ENCODE measurements around the gene INPP5A.
A peak's percentile ranks its signal among the peaks of the same experiment; 100 is the strongest.

INPP5A gene

DNA sequence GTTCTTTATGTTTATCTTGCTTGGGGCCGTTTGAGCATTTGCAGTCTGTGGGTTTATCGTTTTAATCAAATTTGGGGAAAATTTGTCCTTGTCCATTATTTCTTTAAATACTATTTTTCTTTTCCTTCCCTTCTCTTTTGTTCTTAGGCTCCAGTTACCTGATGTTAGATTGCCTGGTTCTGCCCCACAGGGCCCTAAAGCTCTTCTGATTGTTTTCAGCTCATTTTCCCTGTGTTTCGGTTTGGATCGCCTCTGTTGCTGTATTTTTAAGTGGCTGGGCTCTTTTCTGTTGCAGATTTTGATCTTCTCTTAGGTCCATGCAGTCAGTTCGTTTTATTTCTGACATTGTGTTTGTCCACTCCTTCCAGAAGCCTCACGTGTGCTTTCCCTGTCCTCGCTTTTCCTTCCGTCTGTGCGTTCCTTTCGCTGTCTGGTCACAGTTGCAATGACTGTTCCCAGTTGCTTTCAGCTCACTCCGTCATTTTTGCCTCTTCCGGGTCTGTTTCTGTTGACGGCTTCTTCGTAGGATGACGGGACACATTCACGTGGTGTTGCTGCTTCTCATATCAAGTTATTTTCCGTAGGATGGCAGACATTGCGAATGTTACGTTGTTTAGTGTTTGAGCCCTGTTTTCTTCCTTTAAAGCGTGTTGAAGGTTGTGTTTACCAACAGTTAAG lies 111.4 kb downstream of the INPP5A start:
- FAIRE-seq = no peak
- DNase-seq (ENCODE audit: extremely low spot score, insufficient read length, low read depth) = no peak

DNA sequence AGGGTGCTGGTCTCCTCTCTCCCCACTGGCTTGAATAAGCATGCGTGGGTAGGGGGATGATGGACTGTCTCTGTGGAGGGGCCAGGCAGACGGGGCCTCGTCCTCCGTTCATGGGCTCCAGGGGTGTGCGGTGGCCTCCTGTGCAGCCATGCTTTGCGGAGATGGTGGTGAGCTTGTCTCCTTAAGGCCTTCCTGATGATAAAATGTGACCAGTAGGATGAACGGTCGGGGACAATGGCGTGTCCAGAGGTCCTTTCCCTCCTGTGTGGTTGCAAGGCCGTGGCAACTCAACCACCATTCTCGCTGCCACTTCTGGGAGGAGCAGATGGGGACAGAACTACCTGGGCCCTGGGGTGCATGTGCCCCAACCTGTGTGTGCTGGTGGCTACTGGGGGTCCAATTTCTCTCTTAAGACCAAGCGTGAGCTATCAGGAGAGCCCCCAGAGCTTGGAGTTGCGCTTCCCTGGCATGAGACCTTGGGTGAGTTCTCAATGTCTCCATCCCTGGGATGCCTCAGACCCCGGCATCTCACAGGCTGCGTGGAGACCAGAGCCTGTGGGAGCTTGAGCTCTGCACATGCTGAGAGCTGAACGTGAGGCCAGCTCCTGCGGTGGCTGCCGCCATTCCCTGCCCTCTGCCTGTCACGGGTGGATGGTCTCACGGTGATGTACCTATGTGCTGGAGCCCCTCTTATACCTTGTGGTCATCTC lies 112.2 kb downstream of the INPP5A start:
- FAIRE-seq (no peak), DNase-seq (ENCODE audit: extremely low spot score, insufficient read length, low read depth) (no peak)

DNA sequence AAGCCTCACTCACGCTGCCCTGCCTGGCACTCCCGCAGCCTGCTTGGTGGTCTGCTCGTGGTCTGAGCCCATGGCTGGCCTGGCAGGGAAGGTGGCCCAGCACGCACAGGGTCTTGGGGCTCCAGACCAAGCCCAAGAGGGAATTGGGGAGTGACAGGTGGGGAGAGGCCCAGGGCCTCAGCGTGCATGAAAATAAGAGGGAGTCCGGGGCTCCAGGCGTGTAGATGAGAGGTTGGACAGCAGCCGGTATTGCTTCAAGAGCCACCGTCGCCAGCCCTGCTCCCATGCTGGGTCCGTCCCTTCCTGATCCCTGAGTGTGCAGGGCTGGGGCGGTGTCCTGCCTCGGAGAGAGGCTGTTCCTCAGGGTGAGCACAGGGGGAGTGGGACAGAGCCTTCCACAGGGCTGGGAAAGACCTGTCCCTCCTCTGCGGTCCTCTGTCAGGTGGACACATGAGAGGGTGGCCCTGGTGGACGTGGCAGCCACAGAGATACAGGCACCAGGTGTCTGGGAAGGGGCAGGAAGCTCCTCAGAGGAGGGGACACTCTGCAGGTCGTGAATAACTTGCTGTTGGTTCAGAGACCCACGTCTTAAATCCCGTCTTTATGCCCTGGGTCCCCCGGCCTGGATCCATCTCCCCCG lies 113.1 kb downstream of the INPP5A start:
- FAIRE-seq (no peak), DNase-seq (ENCODE audit: extremely low spot score, insufficient read length, low read depth) (no peak)

DNA sequence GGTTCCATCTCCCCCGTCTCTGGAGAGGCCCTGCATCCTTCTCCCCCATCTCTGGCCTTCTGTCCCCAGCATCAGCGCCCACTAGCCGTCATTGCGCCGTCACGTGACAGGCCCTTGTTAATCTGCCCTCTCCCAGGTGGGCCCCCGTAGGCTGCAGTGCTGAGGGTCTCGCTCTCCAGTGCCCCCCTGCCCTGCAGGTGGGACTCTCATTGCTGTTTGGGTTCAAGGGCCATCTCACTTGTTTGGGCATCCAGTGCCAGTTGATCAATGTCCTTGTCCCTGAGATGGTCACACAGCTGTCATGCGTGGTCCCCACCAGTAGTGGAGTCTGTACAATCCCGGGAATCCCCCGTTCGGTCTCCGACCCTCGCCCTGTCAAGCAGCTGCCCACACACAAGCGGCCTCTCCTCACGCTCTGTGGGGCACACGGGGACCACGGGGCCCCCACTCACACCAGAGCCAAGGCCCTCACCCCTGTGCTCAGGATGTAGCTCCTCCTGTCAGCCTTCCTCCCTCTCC lies 114.0 kb downstream of the INPP5A start:
- FAIRE-seq = no peak

DNA sequence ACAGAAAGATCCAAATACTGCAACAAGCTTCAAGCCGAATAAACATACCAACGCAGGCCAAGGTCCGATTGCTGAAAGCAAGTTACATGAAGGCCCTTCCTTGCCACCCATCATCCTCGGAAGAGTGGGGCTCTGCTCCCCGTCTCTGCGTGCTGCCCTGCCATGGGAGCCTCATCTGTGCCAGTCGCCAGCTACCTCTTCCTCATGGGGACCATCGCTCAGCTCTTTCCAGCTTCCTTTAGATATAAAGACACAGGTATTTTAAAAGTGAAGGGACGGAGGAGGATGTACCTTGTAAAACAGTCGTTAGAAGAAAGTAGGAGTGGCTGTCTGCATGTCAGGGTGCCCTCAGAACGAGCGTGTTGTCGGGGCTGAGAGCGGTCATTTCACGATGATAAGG lies 114.9 kb downstream of the INPP5A start:
- FAIRE-seq = no peak

More for the DNA sequence above, 114.0 kb downstream of the INPP5A start:
- no peak for DNase-seq (ENCODE audit: extremely low spot score, insufficient read length, low read depth)

DNA sequence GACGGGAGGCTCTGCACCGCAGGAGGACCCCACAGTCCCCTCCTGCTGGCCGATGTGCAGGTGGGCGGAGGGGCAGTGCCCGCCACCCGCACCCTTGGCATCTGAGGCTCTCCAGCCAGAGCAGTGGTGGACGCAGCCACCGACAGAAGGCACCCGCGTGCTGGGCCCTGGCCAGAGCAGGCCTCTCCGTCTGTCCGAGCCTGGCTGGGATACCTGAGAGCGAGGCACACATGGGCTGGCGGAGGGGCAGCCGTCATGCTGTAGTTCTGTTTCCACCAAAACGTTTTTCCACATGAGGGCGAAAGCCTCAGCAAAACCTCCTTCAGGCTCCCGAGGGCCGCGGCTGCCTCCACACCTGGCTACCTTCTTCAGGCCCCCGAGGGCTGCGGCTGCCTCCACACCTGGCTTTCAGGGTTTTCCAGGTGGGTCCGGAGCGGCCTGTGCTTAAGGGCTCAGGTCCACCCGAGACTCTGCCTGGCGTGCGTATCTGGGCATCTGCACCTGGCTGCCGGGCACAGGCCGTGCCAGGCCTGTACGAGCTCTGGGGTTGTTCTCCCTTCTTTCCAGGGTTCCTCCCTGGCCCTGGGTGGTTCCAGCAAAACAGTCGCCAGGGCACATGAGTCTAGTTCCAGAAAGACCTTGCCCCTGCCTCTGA lies 115.5 kb downstream of the INPP5A start:
- DNase-seq (ENCODE audit: extremely low spot score, insufficient read length, low read depth) (no peak), FAIRE-seq (no peak)

More for the DNA sequence above, 114.9 kb downstream of the INPP5A start:
- no peak for DNase-seq (ENCODE audit: extremely low spot score, insufficient read length, low read depth)

DNA sequence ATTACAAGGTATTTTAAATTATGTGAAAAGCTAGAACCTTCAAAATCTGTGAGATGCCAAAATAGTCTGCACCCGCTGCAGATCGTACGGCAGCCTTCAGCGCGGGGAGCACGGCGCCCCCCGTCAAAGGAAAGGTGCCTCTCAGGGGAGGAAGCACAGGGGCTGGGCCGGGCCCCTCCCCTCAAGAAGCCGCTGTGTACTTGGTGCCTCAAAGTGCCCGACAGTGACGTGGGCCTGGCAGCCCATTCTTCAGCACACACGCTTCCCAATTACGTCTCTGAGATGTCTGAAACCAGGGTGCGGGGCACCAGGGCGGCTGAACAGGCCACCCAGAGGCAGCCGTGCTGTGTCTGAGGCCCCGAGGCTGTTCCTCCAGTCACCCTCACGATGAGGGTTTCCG lies 116.1 kb downstream of the INPP5A start:
- DNase-seq (ENCODE audit: extremely low spot score, insufficient read length, low read depth) (no peak), FAIRE-seq (no peak)

DNA sequence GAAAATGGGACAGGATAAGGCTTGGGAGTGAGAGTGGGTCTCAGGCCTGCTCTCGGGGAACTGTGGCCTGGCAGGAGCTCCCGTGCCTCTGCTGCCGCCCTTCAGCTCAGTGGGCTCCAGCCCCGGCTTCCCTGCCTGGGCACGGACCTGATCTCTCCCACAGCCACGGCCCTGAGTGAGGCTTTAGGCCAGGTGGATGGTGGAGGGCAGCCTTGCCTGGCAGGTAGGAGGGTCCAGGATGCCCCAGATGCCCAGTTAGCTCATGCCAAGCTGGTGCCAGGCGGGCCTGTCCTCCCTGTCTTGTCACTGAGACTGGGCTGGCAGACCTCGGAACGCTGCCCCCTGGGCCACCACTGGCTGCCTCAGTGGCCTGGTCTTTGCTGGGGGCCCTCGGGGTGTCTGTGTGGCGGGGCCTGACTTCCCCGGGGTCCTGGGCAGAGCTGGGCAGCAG lies 116.6 kb downstream of the INPP5A start:
- DNase-seq (ENCODE audit: extremely low spot score, insufficient read length, low read depth) = no peak
- no peak for FAIRE-seq

DNA sequence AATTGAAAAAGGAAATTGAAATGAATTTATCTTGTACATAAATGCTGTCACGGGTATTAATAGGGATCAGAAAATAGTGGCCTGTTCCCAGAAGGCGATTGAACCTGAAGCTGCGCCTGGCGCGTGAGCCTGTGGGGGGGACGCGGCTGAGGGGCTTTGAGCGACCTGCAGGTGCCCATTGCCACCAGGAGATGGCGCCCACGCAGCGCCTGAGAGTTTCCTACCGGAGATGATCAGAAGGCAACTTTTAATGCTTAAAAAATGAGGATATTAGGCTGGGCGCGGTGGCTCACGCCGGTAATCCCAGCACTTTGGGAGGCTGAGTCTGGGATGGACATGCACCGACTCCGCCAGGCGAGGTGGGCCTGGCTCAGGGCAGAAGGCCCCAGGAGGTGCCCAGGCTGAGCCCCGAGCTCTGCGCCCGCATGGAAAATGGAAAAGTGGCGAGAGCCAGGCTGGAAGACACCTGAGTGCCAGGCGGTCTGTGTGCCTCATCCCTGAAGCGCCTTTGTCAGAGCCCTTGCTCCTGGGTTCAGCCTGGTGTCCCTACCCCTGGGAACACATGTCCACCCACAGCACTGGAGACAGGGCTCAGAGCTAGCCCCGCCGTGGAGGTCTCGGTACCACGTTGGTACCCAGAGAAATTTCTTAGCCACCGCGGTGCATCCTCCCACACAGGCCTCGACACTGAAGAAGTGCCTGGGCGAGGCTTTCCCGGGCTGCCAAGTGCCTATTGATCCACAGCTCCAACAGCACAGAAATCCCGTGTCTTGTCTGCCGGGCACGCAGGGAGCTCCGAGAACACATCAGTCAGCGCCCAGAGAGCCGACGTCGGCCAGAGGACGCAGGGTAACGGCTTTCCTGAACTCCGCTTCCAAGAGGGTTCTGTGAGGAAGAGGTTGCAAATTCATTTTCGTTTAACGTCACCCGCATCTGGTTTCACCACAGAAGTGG lies 117.4 kb downstream of the INPP5A start:
- FAIRE-seq = peak; percentile 31
- peak; percentile 67 for DNase-seq (ENCODE audit: extremely low spot score, insufficient read length, low read depth)

DNA sequence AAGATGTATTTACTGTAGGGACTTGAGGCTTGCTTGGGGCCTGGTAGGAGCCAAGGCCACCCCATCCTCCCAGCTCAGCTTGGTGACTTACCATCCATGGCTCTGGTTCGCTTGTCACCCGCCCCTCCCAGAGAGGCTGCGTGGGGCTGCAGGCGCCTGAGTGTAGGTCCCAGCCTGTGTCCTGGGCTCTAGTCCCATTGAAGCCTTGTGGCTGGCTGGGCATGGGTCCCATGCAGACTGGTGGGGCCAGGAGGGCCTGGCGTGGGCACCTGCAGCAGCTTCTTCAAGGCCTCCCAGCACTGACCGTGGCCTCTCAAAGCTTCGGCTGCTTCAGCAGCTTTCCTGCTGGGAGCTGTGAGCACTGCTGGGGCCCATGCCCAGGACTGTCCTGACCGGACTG lies 118.1 kb downstream of the INPP5A start:
- no peak for DNase-seq (ENCODE audit: extremely low spot score, insufficient read length, low read depth)
- no peak for FAIRE-seq

DNA sequence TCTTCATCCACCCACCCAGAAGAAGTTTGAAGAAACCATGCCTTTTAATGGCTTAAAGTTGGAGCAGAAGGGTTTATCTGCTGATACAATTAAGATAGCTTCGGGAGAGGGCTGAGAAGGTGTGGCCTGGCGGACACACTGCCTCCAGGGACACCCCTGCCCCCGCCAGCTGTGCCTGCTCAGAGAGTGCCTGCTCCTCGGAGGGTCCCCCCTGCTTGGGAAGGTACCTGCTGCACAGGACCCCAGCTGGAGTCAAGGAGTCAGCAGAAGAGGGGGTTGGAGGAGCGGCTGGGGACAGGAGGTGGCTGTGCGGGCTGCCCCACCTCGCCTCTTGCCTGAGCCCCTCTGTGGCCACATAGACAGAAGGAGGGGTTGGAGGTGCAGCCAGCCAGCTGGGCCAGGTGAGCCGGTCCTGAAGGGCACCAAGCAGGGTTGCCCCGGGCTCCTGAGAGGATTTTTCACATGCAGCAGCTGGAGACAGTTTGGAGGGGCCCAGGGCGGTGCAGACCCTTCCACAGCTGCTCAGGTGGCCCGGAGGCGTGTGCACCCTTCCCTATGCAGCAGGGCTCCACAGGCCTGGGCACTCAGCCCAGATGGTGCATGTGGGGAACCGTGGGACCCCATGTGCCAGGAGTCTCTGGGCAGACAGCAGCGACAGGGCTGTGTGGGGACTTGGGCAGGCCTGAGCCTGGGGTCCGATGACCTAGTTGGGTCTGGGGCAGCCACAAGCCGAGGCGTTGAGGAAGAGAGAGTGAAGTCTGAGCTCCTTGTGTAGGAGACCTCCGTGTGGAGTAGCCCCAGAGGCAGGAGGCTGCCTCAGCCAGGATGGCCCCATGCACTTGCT lies 118.9 kb downstream of the INPP5A start:
- FAIRE-seq (no peak), DNase-seq (ENCODE audit: extremely low spot score, insufficient read length, low read depth) (no peak)

DNA sequence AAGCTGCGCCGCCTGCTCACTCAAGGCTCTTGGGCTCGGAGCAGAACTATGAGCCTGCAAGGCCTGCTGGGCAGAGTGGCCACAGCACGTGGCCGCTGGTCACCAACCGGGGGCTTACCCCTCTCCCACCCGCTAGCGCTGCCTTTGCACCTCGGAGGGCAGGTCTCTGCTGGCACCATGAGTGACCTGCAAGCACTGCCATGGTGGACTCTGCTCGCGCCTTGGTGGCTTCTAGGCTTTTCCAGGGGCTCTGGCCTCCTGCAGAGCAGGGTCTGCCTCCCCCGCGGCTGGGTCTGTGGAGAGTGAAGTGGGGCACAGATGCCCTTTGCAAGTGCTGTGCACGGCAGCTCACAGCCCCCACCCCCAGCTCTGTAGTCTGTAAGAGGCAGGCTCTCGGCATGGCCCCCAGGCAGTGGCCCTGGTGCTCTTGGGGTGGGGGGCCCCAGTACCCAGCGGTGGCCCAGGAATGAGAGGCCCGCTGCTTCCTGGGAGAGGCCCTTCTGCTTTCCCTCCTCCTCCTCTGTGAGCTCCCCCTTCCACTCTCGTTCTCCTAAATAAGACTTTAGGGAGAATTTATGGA lies 119.6 kb downstream of the INPP5A start:
- DNase-seq (ENCODE audit: extremely low spot score, insufficient read length, low read depth) (no peak), FAIRE-seq (no peak)

DNA sequence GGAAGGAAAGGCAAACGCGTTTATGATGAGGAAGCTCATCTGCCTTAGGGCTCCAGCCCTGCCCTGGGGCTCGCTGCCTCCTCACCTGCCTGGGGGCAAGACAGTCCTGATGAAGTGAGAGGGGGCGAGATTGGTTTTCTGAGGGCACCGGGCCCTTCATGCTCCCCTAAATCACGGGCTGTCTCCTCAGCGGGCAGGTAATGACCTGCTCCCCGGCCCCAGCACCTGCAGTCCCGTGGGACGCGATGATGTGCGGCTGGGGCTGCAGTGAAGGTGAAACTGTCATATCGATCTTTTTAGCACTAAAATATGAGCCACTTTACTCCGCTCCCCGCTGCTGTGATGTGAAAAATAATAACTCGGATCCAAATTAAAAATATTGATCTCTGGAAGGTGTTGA lies 120.2 kb downstream of the INPP5A start:
- FAIRE-seq (no peak), DNase-seq (ENCODE audit: extremely low spot score, insufficient read length, low read depth) (no peak)

DNA sequence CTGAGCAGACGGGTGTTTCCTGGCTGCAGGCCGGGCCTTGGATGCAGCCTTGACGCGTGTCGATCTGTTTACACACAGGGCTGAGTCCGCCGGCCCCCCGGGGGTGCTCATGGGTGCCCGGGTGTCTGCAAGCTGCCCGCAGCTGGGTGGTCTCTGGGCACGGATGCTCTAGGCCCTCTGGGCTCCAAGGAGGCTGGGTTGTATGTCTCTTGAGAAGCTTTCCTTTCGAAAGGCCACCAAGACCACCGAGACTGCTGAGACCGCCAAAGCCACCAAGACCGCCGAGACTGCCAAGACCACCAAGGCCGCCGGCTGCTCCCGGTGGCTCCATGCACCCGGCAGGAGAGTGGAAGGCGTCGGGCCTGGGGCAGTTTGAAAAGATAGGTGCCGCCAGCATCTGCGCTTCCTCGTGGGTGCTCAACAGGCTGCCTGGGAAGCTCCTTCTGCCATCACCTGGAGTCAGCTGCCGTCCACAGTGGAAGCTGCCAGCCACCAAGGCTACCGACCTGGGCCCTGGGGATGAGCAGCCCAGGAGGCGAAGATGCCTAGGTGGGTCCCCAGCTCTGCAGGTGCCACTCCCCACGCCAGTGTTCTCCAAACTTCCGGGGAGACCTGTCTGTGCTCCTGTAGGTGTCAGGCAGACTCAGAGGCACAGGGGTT lies 121.1 kb downstream of the INPP5A start:
- DNase-seq (ENCODE audit: extremely low spot score, insufficient read length, low read depth) (no peak), FAIRE-seq (no peak)

DNA sequence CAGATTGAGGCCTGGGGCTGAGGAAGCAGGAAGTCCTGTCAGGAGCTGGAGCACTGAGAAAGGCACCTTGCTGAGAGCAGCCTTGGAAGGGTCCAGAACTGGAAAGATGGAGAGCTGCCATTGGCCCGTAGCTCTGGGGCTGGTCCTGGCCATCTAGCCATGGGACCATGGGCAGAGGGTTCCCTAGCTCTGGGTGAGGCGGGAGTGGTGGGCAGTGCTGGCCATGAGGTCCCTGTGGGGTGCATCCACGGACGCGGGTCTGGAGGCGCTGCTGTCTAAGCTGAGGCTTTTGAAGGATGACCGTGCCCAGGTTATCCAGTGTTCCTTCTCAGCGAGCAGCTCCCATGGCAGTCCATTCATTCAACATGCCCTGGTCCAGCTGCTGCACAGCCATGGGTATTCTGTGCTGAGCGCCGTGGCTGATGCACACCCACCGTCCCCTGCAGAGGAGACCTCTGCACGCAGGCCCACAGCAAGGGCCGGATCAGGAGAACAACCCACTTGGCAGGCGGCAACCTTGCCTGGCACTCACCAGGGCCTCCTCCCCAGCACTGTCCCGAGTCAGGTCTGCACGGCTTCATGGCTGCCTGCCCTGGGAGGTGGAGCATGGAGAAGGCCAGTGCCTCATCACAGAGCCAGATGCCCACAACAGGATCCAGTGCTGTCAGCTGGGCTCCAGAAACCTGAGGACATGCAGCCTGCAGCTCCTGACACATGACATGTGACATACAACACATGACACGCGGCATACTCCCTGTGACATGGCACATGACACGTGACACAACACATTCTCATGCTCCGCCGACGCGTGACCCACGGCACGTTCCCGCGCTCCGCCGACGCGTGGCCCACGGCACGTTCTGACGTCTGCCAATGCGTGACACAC lies 121.9 kb downstream of the INPP5A start:
- DNase-seq (ENCODE audit: extremely low spot score, insufficient read length, low read depth) (no peak), FAIRE-seq (no peak)

DNA sequence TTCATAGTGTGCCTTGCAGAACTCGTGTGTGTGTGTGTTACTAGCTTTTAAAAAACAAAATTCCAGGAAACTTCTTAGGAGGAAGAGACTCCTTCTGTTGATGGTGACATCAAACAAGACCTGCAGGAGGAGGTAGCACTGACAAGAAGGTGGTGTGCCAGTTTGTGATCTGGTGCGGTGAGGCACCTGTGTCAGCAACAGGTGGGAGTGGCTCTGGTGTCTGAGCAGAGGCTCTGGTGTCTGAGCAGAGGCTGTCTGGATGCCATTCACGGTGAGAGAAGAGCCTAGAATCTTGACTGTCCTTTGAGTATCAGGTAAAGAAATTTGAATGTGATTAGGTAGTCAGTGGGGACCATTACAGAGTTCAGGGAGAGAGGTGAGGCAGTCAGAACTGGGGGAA lies 122.8 kb downstream of the INPP5A start:
- DNase-seq (ENCODE audit: extremely low spot score, insufficient read length, low read depth) (no peak), FAIRE-seq (no peak)

Measured in GM18507 (cell line).